Measurements from ENCODE around the gene KTI12.

KTI12 gene

DNA sequence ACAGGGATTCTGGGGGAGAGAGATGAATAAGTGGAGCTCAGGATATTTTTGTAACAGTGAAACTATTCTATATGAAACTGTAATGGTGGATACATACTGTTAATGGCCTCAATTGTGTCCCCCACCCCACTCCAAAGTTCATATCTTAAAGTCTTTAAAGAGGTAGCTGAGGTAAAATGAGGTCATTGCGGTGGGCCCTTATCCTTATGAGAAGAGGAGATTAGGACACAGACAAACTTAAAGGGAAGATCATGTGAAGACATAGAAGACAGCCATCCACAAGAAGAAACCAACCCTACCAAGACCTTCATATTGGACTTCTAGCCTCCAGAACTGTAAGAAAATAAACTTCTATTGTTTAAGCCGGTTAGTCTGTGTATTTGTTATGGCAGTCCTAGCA, 11.6 kb upstream of the KTI12 start:
- no peak for DNase-seq (ENCODE audit: extremely low spot score)
- TF ChIP-seq, protein P1, sequence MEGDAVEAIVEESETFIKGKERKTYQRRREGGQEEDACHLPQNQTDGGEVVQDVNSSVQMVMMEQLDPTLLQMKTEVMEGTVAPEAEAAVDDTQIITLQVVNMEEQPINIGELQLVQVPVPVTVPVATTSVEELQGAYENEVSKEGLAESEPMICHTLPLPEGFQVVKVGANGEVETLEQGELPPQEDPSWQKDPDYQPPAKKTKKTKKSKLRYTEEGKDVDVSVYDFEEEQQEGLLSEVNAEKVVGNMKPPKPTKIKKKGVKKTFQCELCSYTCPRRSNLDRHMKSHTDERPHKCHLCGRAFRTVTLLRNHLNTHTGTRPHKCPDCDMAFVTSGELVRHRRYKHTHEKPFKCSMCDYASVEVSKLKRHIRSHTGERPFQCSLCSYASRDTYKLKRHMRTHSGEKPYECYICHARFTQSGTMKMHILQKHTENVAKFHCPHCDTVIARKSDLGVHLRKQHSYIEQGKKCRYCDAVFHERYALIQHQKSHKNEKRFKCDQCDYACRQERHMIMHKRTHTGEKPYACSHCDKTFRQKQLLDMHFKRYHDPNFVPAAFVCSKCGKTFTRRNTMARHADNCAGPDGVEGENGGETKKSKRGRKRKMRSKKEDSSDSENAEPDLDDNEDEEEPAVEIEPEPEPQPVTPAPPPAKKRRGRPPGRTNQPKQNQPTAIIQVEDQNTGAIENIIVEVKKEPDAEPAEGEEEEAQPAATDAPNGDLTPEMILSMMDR (IDR thresholded peaks at IDR 0.05; ENCODE audit: control extremely low read depth, extremely low read depth, low read depth, missing control alignments): no peak
- ChIA-PET POLR2A (no interaction called here), CTCF (no interaction called here)

DNA sequence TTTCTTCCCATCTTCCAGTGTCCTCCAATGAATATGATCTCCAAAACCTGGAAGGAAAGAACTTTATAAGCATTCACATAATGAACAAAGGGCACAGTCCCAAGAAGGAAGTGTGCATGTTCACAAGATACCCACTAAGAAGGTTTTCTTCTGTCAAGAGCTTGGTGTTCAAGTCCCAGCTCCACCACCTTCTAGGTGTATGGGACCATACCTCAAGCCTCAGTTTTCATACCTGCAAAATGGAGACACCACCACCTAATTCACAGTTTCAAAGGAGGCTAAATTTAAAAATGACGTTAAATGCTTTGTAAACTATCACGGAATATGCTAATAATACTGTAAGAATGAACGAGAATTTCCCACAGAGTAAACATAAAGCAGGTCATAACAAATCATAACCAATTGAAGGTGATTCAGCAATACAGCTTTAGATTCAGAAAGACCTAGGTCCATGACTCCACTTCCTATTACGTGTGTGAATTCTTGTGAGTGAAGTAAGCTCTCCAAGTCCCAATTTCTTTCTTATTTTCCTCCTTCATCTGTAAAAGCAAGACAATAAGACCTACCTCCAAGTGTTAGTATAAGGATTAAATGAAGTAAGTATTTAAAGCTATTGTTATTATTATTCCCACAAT, 8.1 kb upstream of the KTI12 start:
- TF ChIP-seq, protein P1 (IDR thresholded peaks at IDR 0.05; ENCODE audit: control extremely low read depth, extremely low read depth, low read depth, missing control alignments): no peak
- ChIA-PET POLR2A (no interaction called here), CTCF (interaction anchor here (0.8 to 1.4 kb wide), 3 partner anchors 9 to 13 kb away, joined by 3 to 4 read pairs (median 3); partner anchors contain the start of gene TXNDC12)

DNA sequence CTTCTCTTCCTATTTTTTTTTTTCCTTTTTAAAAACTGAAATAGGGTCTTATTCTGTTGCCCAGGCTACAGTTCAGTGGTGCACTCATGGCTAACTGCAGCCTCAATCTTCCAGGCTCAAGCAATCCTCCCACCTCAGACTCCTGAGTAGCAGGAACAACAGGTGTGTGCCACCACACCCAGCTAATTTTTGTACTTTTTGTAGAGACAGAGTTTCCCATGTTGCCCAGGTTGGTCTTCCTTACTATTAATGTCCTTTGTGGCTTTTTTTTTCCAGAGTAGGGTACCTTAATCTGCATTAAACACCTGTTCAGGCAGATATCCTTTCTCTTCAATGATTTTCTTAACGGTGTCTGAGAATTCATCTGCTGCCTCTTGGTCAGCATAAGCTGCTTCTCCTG, 4.3 kb upstream of the KTI12 start:
- no peak for DNase-seq (ENCODE audit: extremely low spot score)
- CTCF ChIA-PET: interaction anchor here (1.6 to 2.1 kb wide), 2 partner anchors 10 to 141 kb away, joined by 4 to 7 read pairs; no protein-coding TSS in a partner anchor
- POLR2A ChIA-PET: interaction anchor here (0.7 kb wide), 1 partner anchor 27 kb away, joined by 3 read pairs; no protein-coding TSS in a partner anchor
- TF ChIP-seq, protein P1 (IDR thresholded peaks at IDR 0.05; ENCODE audit: control extremely low read depth, extremely low read depth, low read depth, missing control alignments): no peak

More for the DNA sequence above, 8.1 kb upstream of the KTI12 start:
- DNase-seq (ENCODE audit: extremely low spot score): no peak

DNA sequence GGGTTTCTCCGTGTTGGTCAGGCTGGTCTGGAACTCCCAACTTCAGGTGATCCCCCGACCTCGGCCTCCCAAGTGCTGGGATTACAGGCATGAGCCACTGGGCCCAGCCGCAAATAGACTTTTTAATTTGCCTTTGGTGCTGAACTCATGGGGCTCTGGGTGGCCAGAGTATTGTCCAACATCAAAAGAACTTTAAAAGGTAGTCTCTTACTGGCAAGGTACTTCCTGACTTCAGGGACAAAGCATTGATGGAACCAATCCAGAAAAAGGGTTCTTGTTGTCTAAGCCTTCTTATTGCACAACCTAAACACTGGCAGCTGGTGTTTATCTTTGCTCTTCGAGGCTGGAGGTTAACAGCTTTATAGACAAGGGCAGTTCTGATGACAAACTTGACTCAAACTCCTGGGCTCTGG, 3.8 kb upstream of the KTI12 start:
- POLR2A ChIA-PET: no interaction called here
- CTCF ChIA-PET: interaction anchor here (1.0 to 2.1 kb wide), 4 partner anchors 11 to 141 kb away, joined by 3 to 7 read pairs (median 4); no protein-coding TSS in a partner anchor
- TF ChIP-seq, protein P1 (IDR thresholded peaks at IDR 0.05; ENCODE audit: control extremely low read depth, extremely low read depth, low read depth, missing control alignments): no peak
- DNase-seq (ENCODE audit: extremely low spot score): no peak

DNA sequence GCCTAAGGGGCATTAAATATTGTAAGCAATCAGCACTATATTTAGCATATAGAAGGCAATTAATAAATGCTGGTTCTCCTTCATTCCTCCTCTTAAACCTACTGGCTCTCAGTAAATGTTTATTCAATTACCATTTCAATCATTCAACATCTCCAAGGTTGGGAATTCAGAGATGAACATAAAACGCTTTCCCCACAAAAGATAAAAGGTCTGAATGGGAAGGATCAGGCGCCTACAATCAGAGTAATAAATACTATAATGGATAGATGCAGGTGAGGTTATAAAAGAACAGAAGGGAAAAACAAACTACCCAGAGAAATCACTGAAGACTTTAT, 407 bp upstream of the KTI12 start:
- ChIA-PET POLR2A (no interaction called here), CTCF (interaction anchor here (1.0 kb wide), 1 partner anchor 137 kb away, joined by 3 read pairs; no protein-coding TSS in a partner anchor)
- no peak for DNase-seq (ENCODE audit: extremely low spot score)
- TF ChIP-seq, protein P1 (IDR thresholded peaks at IDR 0.05; ENCODE audit: control extremely low read depth, extremely low read depth, low read depth, missing control alignments): no peak

DNA sequence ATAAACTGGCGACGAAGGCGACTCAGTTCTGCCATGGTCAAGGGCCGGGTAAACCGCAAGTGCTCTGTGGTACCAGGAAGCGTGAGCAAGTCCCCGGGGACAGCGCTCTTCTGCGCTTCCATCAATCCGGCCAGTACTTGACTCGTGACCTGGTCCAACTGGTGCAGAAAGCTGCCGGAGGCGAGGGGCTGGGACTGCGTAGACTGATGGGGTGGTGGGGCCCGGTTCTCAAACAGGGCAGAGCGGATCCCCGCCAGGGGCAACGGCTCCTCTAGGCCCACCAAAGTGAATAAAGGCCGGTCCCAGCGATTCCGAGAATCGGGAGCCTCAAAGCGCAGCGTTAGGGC, 852 bp downstream of the KTI12 start:
- CTCF ChIA-PET: interaction anchor here (1.0 to 1.3 kb wide), 2 partner anchors 13 to 136 kb away, joined by 3 to 4 read pairs; no protein-coding TSS in a partner anchor

More for the DNA sequence above, 852 bp downstream of the KTI12 start:
- peak; percentile 38 for DNase-seq (ENCODE audit: extremely low spot score)
- TF ChIP-seq, protein P1 (IDR thresholded peaks at IDR 0.05; ENCODE audit: control extremely low read depth, extremely low read depth, low read depth, missing control alignments): no peak
- POLR2A ChIA-PET: no interaction called here
